Measurements from ENCODE around the gene ACAN.

The ACAN gene

GRCh38 chr15:88803241-88803919, at the start of gene ACAN:
Gene ACAN (plus strand): TSS chr15:88803436. CDS start chr15:88836207, 32,771 bp downstream.
- DNase-seq (ENCODE audit: low spot score): peak; percentile 73

DNA sequence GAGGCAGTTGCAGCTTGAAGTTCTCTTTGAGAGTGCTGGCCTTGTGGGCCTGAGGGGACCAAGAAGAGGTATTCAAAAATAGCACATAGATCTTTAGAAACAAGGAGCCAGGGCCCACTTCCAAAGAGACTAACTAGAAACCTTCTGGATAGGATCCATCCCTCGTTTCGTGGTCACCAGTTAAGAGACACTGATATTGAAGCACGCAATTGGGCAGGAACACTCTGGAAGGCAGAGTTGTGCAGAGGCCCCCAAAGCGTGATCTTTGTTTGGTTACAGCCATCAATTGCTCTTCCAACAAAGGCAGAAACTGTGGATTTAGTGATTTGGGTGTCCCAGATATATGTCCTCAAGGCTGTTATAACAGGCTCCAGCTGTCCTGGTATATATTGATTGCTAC, 46.7 kb upstream of the ACAN start:
- DNase-seq (ENCODE audit: low spot score): no peak

GRCh38 chr15:88756921-88757320, 46.3 kb upstream of the ACAN start:
- DNase-seq (ENCODE audit: low spot score): no peak

- no peak for DNase-seq (ENCODE audit: low spot score)
Measured at GRCh38 chr15:88759872-88760271, 43.4 kb upstream of the ACAN start.

DNA sequence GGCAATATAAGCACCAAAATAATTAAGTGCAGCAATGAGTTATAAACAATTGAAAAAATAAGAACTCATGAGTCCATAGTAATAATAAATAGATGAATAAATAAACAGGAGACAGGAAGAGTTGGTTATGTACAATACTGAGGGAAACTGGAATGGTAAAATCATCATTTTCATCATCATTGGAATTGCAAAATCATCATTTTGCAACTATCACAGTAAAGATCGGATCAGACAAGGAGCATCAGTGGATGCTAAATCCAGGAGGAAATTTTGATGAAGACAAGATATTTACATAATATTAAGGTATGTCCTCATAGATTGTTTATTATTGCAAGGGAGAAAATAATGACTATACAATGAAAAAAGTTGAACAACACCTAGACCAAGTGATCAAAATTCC, 38.8 kb upstream of the ACAN start:
- DNase-seq (ENCODE audit: low spot score): no peak

DNA sequence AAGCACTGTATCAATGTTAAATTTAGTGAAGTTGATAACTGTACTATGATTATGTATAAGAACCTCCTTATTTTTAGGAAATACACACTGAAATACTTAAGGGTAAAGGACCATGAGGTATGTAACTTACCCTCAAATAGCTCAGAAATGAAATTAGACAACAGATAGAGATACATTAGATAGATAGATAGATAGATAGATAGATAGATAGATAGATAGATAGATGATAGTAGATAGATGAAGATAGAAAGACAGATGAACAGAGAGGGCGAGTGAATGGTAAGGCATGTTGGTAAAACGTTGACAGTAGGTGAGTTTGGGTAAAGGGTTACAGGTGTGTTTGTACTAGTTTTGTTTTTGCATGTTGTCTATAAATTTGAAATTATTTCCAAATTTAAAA, 38.0 kb upstream of the ACAN start:
- no peak for DNase-seq (ENCODE audit: low spot score)

DNA sequence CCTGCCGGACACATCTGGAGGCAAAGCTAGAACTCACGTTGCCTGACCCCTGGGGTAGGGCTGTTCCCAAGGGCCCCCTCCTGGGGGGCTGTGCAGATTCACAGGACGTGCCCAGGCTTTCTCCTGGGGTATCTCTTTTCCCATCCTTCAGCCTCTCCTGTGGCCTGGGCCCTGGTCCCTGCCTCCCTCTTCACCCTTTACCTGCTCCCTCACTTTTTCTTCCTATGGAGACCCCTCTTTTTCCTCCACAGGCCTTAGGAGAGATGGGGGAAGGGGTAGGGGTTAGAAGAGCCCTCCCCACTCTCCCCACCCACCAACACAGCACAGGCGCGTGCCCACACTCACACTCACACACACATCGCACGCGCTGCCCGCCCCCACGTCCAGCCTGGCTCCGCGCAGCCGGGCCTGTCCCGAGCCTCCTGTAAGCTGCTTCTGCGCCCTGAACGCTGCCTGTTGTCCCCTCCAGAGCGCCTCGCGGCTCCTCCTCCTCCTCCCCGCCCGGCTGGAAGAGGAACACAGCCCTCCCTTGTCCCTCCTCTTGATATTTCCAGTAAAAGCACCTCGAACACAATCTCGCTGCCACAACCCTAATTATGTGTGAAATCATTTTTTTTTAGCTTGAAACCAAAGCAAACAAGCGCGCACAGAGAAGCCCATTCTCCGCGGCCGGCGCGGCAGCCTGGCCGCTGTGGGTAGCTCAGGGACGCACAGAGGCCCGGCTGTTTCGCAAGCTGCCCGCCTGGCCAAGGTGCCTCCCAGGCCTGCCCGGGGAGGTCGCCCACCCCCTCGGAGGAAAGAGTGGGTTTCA, 33.9 kb upstream of the ACAN start:
- DNase-seq (ENCODE audit: low spot score): peak; percentile 73

GRCh38 chr15:88775776-88776175, 27.5 kb upstream of the ACAN start:
- DNase-seq (ENCODE audit: low spot score): no peak

DNA sequence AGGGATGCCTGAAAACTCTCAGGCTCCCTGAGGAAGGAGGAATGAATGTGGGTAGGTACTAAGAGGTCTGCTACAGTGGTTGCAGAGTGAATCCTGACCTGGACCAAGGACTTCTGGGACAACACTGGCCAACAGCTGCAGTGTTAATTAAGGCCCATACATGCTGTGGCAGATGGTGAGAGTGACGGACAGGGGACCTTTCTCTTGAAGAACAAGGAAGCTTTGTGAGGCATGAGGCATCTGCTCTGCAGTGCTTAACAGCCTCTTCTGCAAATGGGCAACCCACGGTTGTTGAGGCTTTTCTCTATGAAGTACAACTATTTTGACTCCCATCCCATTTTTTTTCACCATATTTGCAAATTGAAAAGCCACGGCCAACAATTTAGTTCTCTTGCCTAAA, 26.6 kb upstream of the ACAN start:
- no peak for DNase-seq (ENCODE audit: low spot score)

GRCh38 chr15:88779944-88780343, 23.3 kb upstream of the ACAN start:
- DNase-seq (ENCODE audit: low spot score): no peak

DNA sequence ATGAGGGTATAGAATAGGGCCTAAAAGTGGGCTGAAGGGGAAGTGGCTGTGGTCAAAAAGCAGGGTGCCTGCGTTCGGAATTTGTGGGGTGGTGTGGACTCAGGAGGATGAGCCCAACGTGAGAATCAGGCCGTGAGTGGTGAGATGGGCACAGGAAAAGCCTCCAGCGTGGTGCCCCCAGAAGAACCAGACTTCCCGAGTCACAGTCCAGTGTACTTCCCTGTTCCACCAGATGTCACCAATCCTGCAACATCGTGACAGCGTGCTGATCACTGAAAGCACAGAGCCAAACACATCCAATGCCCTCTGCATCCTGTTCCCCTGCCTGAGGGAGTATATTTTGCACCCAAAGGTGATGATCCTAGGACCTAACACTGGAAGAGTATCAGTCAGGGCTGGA, 20.8 kb upstream of the ACAN start:
- DNase-seq (ENCODE audit: low spot score): no peak

DNA sequence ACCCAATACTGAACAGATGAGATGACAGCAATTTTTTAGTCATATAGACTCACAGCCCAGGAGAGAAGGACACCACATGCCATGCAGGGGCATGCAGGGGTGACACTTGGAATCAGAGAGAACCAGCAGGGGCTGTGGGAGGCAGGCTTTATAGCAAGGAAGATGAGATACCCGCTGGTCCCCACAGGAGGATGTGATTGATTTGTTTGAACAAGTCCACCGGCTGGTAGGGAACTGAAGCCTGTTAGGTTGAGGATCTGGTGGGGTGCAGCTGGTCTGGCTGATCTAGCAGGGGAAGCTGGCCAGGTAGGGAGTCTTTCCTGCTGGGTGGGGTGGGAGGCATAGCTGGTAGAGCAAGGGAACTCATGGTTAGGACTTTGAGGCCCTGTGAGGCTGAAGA, 18.0 kb upstream of the ACAN start:
- no peak for DNase-seq (ENCODE audit: low spot score)

DNA sequence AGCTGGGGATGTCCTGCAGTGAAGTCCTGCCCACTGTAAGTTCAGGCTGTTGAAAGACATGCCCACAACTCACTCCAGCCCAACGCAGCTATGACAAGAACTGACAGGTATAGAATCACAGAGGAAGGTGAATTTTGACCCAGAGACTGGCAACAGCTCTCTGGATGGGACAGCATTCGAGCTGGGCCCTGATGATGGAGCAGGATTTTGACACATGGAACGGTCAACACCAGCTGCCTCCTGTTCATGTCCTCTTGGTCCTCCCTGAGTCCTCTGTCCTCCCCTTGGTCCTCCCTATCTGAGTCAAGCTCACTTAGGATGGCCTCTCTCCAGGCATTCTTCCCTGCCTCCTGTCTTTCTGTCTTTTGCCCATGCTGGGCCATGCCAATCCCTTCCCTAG, 15.2 kb upstream of the ACAN start:
- no peak for DNase-seq (ENCODE audit: low spot score)

DNA sequence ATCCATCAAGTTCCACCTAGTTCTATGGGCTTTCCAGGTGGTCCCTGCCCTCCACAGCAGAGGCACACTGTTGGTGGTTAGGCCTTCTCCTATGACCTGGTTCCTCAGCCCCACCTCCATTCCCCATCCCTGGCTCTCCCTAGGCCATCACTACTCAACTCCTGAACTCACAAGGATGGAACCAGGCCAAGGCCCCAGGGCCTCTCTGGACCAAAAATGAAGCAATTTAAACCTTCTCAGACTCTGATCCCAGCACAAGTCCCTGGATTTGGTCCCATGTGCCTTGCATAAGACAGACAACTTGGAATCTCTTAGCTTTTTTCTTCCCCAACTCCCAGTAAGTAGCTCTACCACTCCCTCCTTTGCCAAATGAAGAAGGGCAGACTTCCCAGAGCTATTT, 14.4 kb upstream of the ACAN start:
- DNase-seq (ENCODE audit: low spot score): no peak

DNA sequence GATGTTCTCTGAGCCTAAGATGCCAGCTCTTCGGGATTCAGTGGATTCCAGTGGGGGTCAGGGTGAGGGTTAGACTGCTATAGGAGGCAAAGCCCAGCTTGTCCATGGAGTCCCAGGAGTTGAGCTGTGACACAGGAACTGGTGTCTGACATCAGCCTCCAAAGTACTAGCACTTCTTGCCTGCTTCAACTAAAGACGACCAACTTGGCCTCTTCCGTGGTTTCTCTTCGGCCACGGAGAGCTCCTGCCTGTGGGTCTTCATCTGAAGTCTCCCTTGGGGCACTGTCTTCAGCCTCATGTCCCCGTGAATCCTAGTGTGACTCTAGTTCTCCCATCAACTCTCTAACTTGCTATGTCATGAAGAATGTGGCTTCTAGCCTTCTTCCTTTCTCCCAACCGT, 12.8 kb upstream of the ACAN start:
- no peak for DNase-seq (ENCODE audit: low spot score)

GRCh38 chr15:88791637-88792036, 11.6 kb upstream of the ACAN start:
- DNase-seq (ENCODE audit: low spot score): no peak

DNA sequence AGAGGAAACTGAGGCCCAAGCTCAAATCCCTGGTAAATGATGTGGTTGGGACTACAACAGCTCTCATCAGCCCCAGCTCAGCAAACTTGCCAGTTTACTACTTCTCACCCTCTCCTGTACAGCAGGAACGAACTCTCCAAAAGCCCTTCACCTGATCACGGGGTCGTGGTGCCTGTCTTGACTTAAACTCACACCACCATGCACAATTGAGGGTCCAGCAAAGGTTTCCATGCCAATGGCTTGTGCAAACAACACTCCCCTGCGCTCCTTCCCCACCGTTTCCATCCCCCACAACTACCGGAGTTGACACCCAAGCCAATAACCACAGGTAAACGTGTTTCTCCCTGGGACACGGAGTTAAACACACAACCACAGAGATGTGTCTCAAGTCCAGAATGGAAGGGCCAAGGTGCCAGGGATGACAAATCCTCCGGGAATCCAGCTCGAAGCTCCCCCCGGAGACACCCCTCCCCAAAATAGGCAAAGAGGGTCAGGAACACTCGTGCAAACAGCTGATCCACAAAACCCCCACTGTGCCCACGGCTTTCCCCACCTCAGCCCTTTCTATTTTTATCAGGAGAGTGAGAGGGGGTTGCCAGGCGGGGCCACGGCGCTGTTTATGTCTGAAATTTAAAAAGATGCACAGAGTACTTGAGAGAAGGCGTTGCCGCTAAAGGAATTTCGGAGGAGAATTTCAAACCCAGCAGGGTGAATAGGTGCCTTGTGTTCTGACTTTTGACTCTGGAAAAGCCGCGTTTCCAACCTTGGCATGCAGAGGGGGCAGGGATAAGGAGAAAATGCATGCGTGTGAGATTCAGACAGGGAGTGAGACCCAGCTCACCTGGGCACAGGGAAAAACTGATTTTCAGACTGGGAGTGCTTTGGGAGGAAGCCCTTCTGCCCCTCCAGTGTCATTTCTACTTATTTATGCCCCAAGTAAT, 10.6 kb upstream of the ACAN start:
- DNase-seq (ENCODE audit: low spot score): no peak

DNA sequence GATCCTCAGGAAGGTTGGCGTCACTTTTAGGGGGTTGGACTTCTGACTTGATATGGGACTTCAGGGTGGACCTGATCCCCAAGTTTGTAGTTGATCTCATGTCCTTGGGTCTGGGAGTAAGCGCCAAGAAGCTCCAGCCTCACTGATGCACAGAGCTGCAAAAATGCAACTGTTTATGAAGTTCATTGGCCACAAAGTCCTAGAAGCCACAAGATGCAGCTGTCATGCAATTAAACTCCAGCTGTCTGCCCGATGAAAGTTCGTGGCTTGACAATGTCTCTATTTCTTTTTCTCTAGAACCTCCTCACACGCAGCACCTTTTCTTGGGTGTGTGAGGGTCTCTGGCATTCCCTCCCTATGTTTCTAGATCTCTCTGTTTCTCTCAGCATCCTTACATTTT, 9.2 kb upstream of the ACAN start:
- DNase-seq (ENCODE audit: low spot score): no peak

DNA sequence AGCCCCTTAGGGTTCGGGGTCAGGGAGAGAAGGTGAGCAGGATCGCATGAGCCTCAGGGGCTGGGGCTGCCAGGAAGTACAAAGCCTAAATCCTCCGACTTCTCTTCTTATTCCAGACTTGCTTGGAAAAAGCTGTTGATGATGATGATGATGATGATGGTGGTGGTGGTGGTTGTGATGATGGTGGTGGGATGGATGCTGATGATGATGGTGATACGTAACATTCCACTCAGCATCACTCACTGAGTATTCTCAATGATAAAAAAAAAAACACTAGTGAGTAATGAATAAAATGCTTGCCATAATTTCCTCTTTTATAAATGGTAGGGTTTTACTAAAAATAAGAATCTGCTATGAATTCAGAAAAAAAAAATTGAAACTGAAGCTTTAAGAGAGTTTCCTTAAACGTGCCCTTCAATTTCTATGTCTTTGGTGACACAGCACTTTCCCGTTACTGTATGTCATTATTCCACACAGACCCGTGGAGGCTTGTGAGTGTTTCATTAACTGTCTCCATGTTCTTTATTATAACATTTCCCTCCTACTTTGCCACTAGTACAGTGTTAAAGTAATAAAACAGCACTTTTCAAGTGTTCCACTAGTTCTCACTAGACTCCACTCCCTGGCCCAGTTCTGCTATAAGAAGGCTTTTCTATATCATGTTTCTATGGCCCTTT, 5.4 kb upstream of the ACAN start:
- DNase-seq (ENCODE audit: low spot score): no peak

DNA sequence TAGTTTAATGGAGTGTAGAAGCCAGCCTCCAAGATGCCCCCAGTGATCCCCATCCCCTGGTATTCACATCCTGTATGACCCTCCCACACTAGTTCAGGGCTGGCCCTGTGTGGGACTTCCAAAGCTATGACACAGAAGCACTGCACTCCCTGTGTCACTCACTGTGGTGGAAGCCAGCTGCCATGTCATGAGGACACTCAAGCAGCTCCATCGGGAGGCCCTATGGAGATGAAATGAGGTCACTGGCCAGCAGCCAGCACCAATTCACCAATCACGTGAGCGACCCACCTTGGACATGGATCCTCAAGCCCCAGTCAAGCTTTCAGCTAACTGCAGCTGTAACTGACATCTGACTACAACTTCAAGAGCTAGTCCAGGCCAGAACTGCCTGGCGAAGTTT, 3.9 kb upstream of the ACAN start:
- DNase-seq (ENCODE audit: low spot score): no peak

DNA sequence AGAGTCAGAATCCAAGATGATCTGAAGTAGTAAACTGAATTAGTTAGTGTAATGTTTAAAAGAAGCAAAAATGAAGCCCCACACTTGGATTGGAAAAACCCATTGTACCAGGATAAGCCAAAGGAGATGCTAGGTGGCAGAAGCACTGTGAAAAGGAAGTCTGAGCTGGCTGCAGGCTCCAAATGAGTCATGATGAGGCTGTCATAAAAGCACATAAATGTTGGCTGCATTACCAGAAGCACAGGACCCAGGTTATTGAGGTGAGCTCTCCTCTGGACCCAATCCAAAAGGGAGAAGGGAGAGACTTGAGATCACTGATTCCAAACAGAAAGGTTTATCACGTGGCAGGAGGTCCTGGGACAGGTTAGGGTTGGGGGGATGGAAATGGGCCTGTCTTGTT, 3.2 kb upstream of the ACAN start:
- DNase-seq (ENCODE audit: low spot score): no peak

DNA sequence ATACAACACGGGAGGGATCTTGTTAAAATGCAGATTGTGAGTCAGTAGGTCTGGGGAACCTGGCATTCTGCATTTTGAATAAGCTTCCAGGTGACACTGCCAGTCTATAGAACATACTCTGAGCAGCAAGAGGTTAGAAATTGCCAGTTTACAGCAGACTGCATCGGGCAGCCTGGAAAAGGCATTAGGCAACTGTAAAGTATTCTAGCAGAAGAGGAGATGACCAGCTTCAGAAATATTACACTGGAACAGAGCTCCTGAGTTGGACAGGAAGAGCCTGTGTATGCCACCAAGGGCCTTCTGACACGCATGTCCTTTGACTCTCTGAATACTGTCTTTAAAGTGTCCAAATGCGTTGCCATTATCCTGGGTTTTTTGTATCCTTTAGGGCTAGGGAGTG, 2.5 kb upstream of the ACAN start:
- DNase-seq (ENCODE audit: low spot score): no peak

Data from ecto neural progenitor cell (in vitro differentiated cells).